Muscle of leg (tissue), 11 donors: Measurements from ENCODE around the gene HS1BP3. TPM values are rescaled to one million over a fixed set of nuclear protein-coding genes. Genes with fewer than 3 reads are reported as not detected.
A peak's percentile ranks its signal among the peaks of the same experiment; 100 is the strongest.

ENCODE experiments used
- DNase-seq: peaks from one replicate; pipeline ENCODE4 v3.0.0; 2013
- H3K27ac ChIP-seq: one replicate; pipeline ENCODE4 v1.5.1; 2013; ENCODE audit warnings: mild to moderate bottlenecking, low read length, control low read depth
- H3K27me3 ChIP-seq: one replicate; pipeline ENCODE4 v1.6.1; 2013; ENCODE audit warnings: low read length; ENCODE audit not compliant: control insufficient read depth, insufficient read depth
- H3K36me3 ChIP-seq: one replicate; pipeline ENCODE4 v1.6.1; 2013; ENCODE audit warnings: low read length; ENCODE audit not compliant: control insufficient read depth, insufficient read depth
- H3K4me1 ChIP-seq: one replicate; pipeline ENCODE4 v1.6.1; 2013; ENCODE audit warnings: low read length; ENCODE audit not compliant: control insufficient read depth, insufficient read depth
- H3K4me3 ChIP-seq: one replicate; pipeline ENCODE4 v1.5.1; 2013; ENCODE audit warnings: low read length, control low read depth
- H3K9me3 ChIP-seq: replicated peaks from 2 replicates; pipeline ENCODE4 v1.6.1; 2013; ENCODE audit warnings: low read depth, low read length; ENCODE audit not compliant: control insufficient read depth
- WGBS: methylation state at CpG from one replicate; pipeline ENCODE4 v1.1.5; 2013; ENCODE audit warnings: missing lambda C conversion rate; ENCODE audit not compliant: insufficient coverage; 5-methylcytosine and 5-hydroxymethylcytosine counted together
- polyA plus RNA-seq, 8 donors: library from polyadenylated mRNA; unstranded; fragments of 120-200 nt; gene quantifications; one replicate each; pipeline versions ENCODE4 v1.2.1 to v1.2.3, GENCODE V29; 2013; ENCODE audit warnings: inconsistent platforms in 1 of 8, low replicate concordance in 1 of 8; ENCODE audit not compliant: insufficient read length in 8 of 8, insufficient read depth in 1 of 8
- total RNA-seq: library from RNA; stranded (reverse); fragments of 120-200 nt; gene quantifications from one replicate; pipeline ENCODE4 v1.2.4, GENCODE V29; 2013

HS1BP3 gene
- total and polyA plus RNA-seq, 9 donors: 7.1 to 11.5 (median 9.8) TPM

DNA sequence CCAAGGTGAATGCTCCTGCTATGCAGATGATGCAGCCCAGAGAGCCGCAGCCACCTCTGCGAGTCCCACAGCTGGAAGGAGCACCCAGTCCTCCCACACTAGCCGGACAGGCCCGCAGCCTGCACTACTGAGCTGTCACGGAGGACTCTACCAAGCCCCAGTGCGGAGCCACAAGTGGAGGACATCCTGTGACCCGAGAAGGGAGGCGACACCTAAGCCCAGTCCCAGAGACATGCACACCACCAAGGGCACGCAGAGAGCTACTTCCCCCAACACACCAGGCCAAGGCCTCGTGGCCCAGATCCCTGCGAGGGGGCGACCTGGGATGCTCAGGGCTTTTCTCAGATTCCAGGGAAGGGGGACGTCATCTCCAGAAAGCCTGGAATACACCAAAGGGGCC is 12.9 kb downstream of the HS1BP3 start:
- peaks cover 33% of the 10 kb centered on the region for H3K36me3 ChIP-seq
- H3K4me3 ChIP-seq: no peak overlapping the region
- peaks cover 37% of the 10 kb centered on the region for H3K4me1 ChIP-seq
- no peak overlapping the region for H3K27ac ChIP-seq
- H3K9me3 ChIP-seq: no peaks in the 10 kb centered on the region
- no peak for DNase-seq
- H3K27me3 ChIP-seq: no peaks in the 10 kb centered on the region
- 94% methylated on average over 11 of the region's 13 CpGs for WGBS

DNA sequence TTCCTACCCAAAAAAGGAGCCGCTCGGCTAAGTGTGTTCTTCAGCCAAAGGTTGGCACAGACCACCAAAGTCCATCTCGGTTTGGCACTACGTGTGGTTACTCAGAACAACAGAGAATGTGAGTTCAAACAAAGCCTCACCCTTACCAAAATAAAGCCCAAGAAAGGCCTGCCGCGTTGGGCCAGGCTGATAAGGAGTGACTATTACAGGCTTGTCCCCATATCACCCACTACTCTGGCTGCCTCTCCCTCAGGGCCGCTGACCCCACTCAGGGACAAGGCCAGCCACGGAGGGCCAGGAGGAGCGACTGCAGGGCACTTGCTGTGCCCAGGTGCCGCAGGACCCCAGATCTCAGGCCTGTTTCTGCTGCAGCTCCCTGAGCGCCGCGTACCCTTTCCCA is 13.8 kb downstream of the HS1BP3 start:
- 76% methylated on average over 8 of the region's 13 CpGs for WGBS
- peaks cover 34% of the 10 kb centered on the region for H3K4me1 ChIP-seq
- H3K27ac ChIP-seq: no peak overlapping the region
- no peaks in the 10 kb centered on the region for H3K27me3 ChIP-seq
- no peak for DNase-seq
- H3K36me3 ChIP-seq: peaks cover 33% of the 10 kb centered on the region
- no peak overlapping the region for H3K4me3 ChIP-seq
- no peaks in the 10 kb centered on the region for H3K9me3 ChIP-seq

DNA sequence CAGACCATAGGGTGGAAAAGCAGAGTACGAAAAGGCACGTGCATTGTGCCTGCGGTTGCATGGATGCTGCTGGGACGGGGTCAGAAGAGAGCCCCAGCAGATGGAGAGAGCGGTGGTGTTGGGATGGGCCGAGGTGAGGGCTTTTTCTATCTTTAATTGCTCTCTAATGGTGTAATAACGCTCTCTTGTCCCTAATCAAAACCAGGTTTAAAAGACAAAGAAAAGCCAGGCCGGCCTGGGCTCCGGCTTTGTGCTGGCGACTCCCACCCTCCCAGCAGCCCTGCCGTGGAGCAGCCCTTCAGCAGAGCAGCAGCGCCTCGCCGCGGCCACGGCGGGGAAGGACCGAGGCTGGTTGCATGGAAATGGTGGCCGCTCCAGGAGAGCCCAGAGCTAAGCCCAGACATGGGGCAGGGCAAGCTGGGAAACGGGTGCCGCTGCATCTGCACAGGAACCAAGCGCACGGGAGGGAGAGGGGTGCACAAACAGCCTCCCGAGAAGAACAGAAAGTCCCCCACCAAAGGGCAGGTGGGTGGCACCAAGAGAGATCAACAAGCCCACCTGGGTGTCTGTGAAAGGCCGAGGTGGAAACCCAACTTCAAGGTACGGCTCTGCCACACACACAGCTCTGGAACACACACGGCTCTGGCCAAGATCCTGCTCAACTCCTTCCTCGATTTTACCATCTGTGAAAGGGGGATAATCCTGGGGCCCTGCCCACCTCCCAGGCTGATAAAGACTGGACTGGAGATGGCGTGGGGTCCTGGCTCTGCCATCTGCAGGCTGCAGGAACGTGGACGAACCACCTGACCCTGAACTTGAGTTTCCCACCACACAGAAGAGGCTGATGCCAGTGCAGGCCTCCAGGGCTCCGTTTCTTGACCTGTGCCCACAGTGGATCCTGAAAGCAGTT is 15.0 kb downstream of the HS1BP3 start:
- Histone ChIP-seq H3K27ac (peak overlapping the region; percentile 13), H3K9me3 (no peaks in the 10 kb centered on the region), H3K27me3 (no peaks in the 10 kb centered on the region), H3K36me3 (peaks cover 26% of the 10 kb centered on the region), H3K4me3 (no peak overlapping the region), H3K4me1 (peaks cover 31% of the 10 kb centered on the region)
- DNase-seq: peak; percentile 90
- 20% methylated on average over 27 of the region's 32 CpGs for WGBS

DNA sequence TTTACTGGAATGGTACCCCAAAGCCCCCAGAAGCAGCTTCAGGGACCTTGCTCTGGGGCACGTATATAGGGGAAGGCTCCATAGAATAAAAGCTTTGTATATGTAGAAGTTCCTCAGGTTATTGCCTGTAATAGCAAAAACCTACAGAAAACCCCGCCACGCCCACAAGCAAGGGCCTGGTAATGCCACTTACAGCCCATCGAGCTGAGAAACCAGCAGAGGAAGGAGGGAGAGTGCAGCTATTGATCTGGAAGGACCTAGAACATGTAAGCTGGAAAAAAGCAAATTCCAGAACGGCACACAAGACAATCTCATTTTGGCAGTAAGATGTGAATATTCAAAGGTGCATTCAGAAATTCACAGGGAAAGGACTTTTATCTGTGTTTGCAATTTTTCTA is 15.8 kb downstream of the HS1BP3 start:
- WGBS: no CpG with 5 or more reads among the region's 5 CpGs
- no peak for DNase-seq
- no peaks in the 10 kb centered on the region for H3K9me3 ChIP-seq
- no peaks in the 10 kb centered on the region for H3K27me3 ChIP-seq
- H3K4me3 ChIP-seq: no peak overlapping the region
- H3K36me3 ChIP-seq: peaks cover 18% of the 10 kb centered on the region
- peaks cover 31% of the 10 kb centered on the region for H3K4me1 ChIP-seq
- H3K27ac ChIP-seq: no peak overlapping the region

DNA sequence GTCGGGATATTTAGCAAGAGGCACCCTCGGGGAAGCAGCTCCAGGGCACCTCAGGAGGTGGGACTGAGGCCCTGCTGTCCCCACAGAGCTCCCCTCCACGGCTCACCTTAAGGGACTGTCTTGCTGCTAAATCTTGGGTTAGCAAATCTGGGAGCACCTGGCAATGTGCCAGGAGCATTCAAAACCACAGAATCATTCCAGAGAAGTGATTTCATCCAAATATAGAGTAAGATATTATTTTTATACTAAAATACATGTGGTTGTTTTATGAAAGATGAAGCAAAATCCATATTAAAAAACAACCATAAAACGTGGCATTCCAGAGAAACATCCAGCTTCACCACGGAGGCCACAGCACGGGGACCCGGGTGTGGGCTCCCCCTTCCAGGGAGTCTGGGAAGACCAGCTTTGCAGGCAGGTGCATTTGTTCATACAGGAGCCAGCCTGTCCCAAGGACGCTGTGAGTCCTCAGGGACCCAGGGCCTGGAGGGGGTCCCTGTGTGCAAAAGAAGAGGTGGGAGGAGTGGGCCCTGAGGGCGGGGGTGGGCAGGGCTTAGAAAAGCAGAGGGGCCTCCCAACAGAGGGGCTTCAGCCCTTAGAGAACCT is 16.3 kb downstream of the HS1BP3 start:
- H3K9me3 ChIP-seq: no peaks in the 10 kb centered on the region
- DNase-seq: peak; percentile 62
- 52% methylated on average over 6 of the region's 9 CpGs for WGBS
- peaks cover 35% of the 10 kb centered on the region for H3K4me1 ChIP-seq
- no peaks in the 10 kb centered on the region for H3K27me3 ChIP-seq
- peaks cover 18% of the 10 kb centered on the region for H3K36me3 ChIP-seq
- peak overlapping the region; percentile 35 for H3K27ac ChIP-seq
- no peak overlapping the region for H3K4me3 ChIP-seq

DNA sequence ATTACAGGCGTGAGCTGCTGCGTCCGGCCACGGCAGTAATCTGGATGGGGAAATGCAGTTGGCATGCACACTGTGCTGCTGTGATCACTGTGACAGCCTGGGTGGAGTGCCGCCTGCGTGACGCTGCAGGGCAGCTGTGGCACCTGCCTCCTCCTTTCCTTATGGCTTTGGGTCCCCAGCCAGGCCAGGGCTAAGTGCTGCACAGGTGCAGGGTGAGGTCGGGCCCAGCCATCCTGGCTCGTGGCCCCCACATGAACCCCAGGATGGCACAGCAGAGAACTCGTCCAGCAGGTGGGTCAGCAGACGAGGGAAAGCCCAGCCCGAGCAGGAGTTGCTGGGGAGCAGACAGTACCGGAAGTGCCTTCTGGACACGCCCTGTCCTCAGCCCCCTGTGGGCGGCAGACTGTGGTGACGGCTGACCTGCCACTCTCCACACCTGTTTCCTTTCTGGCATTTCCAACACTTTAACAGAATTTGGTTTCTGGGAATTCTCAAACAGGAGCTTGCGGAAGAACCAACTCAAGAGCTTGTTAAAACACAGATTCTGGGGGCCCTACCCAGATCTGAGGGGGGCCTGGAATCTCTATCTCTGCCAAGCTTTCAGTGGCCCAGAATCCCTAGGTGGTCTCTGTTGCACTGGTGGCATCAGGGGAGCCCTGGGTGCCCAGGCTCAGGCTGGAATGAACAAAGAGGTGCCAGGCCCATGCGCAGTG is 16.9 kb downstream of the HS1BP3 start:
- H3K4me3 ChIP-seq: no peak overlapping the region
- H3K27me3 ChIP-seq: no peaks in the 10 kb centered on the region
- H3K9me3 ChIP-seq: no peaks in the 10 kb centered on the region
- H3K27ac ChIP-seq: peak overlapping the region; percentile 35
- WGBS: 71% methylated on average over 18 of the region's 18 CpGs
- H3K4me1 ChIP-seq: peaks cover 41% of the 10 kb centered on the region
- DNase-seq: peak; percentile 57
- H3K36me3 ChIP-seq: peaks cover 15% of the 10 kb centered on the region

DNA sequence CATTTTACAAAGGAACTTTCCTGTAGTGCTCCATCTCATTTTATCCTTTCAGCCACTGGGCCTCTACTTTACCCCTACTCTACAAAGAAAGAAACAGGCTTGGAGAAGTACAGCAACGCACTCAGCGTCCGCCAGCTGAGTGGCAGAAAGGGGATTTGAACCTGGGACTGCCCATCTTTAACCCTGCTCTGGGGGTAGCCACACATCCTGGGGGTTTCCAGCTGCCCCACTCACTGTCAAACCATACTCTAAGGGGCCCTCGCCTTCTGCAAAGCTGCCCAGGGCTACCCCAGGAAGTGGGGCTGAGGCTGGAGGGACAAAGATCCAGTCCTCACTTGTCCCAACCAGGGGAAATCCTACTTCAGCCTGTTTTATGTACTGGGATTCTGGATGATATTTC is 17.9 kb downstream of the HS1BP3 start:
- H3K27ac ChIP-seq: no peak overlapping the region
- WGBS: 100% methylated on average over 1 of the region's 4 CpGs
- H3K4me3 ChIP-seq: no peak overlapping the region
- DNase-seq: no peak
- peaks cover 10% of the 10 kb centered on the region for H3K36me3 ChIP-seq
- H3K9me3 ChIP-seq: no peaks in the 10 kb centered on the region
- no peaks in the 10 kb centered on the region for H3K27me3 ChIP-seq
- H3K4me1 ChIP-seq: peaks cover 41% of the 10 kb centered on the region

DNA sequence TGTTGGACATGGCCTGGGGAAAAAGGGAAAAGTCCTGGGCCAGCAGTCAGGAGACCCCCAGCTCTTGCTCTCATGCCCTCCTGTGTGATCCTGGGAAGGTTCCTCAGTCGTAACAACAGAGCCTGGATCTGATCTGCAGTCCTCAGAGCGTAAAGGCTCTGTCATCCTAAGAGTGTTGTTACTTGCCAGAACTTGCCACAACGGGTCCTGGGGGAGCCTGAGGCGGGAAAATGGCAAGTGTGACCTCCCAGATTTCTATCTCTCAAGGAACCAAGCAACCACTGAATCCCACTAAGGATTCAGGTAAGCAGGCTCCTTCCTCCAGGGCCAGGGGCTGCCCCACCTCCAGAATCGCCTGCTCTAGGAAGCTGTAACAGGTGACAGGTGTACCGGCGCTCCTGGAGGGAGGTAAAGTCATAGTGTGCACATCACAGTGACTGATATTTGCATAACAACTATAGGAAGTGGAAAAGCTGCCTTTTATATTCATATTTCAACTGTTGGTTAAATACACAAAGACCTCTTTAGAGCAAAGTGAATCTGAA is 18.4 kb downstream of the HS1BP3 start:
- WGBS: 92% methylated on average over 4 of the region's 7 CpGs
- Histone ChIP-seq H3K4me3 (no peak overlapping the region), H3K36me3 (peaks cover 10% of the 10 kb centered on the region), H3K27ac (no peak overlapping the region), H3K27me3 (no peaks in the 10 kb centered on the region), H3K4me1 (peaks cover 41% of the 10 kb centered on the region), H3K9me3 (no peaks in the 10 kb centered on the region)
- no peak for DNase-seq

DNA sequence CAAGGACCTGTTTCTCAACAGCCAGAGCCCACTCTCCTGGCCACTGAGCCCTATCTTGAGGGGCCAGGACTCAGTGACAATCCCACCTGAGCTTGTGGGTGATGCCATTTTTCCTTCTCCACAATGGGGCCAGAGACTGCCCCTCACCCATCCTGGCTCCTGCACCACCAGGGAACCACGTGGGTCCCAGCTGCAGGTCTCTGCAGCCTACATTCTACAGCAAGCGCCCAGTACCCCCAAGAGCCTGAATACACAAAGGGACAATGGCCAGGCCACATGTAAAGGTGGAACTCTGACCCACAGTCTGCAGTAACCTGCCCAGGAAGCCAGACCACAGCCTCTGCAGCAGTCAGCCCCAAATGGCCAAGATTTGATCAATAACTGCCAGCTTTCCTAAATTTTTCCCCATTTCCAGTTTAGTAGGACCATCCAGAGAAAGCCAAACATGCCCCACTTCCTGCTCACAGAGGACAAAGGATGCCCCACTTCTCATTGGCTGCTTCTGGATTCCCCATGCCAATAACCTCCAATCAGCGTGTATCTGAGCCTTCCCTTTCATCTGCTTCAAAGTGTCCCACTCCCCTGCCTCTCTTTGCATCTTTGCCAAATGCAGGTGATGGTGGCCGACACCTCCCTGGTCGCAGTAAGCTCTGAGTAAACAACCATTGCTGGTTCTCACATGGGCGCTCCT is 19.1 kb downstream of the HS1BP3 start:
- DNase-seq: no peak
- 88% methylated on average over 6 of the region's 6 CpGs for WGBS
- peaks cover 5% of the 10 kb centered on the region for H3K36me3 ChIP-seq
- H3K9me3 ChIP-seq: no peaks in the 10 kb centered on the region
- H3K4me1 ChIP-seq: peaks cover 47% of the 10 kb centered on the region
- no peak overlapping the region for H3K4me3 ChIP-seq
- no peaks in the 10 kb centered on the region for H3K27me3 ChIP-seq
- no peak overlapping the region for H3K27ac ChIP-seq
